Suprapubic skin (tissue), 4 donors: Measurements from ENCODE around the gene DTYMK.

Experiments used
- EP300 ChIP-seq: sonication (generic); formaldehyde crosslinking; IDR thresholded peaks from one replicate; pipeline ENCODE4 v1.6.1; 2017; ENCODE audit warnings: antibody characterized with exemption
- POLR2AphosphoS5 ChIP-seq, 3 donors: sonication (generic); formaldehyde crosslinking; IDR thresholded peaks; one replicate each; pipeline ENCODE4 v1.6.1; 2017; ENCODE audit warnings: antibody characterized with exemption in 3 of 3
- TF ChIP-seq, protein P1 (sequence below), 2 donors: fragments of 200-600 bp in 1 of 2; fragments of 450-650 bp in 1 of 2; sonication (generic) in 1 of 2; IDR thresholded peaks; one replicate each; pipeline ENCODE4 v1.5.1; 2016 to 2019; ENCODE audit warnings: antibody characterized with exemption in 2 of 2, mild to moderate bottlenecking in 1 of 2, moderate library complexity in 1 of 2

- TF ChIP-seq EP300 = no peak
- TF ChIP-seq, protein P1, sequence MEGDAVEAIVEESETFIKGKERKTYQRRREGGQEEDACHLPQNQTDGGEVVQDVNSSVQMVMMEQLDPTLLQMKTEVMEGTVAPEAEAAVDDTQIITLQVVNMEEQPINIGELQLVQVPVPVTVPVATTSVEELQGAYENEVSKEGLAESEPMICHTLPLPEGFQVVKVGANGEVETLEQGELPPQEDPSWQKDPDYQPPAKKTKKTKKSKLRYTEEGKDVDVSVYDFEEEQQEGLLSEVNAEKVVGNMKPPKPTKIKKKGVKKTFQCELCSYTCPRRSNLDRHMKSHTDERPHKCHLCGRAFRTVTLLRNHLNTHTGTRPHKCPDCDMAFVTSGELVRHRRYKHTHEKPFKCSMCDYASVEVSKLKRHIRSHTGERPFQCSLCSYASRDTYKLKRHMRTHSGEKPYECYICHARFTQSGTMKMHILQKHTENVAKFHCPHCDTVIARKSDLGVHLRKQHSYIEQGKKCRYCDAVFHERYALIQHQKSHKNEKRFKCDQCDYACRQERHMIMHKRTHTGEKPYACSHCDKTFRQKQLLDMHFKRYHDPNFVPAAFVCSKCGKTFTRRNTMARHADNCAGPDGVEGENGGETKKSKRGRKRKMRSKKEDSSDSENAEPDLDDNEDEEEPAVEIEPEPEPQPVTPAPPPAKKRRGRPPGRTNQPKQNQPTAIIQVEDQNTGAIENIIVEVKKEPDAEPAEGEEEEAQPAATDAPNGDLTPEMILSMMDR (IDR thresholded peaks at IDR 0.05) = no peak
- no peak for TF ChIP-seq POLR2AphosphoS5 (IDR thresholded peaks at IDR 0.05)
Measured at GRCh38 chr2:241708879-241709278, 22.3 kb upstream of the DTYMK start.
